Pancreas (tissue), 10 donors: ENCODE data around the gene ACIN1. TPM values are rescaled to one million over a fixed set of nuclear protein-coding genes. Genes with fewer than 3 reads are reported as not detected.

Source experiments
- ATAC-seq, 4 donors: fragments of 200-7000 bp; cut with Tn5 transposase; one replicate each; pipeline versions ENCODE4 v1.8.0 to v1.9.1; 2020; ENCODE audit warnings: mild to moderate bottlenecking in 4 of 4, moderate library complexity in 4 of 4
- DNase-seq, 6 donors: peaks; one replicate each; pipeline ENCODE4 v3.0.0-alpha.2; 2020
- FAIRE-seq: peaks from 2 replicates; lab custom pipeline; 2012; peaks lifted over from hg19 to GRCh38; lab: Jason Lieb, UNC
- H3K27ac ChIP-seq, 4 donors: fragments of 200-600 bp; sonication (generic); 1 replicate in 3 of 4; 2 replicates in 1 of 4; pipeline versions ENCODE4 v1.5.0 to v1.8.0; 2020
- H3K27me3 ChIP-seq, 4 donors: fragments of 200-600 bp; one replicate each; pipeline ENCODE4 v1.8.0; 2021
- H3K36me3 ChIP-seq, 3 donors: fragments of 200-600 bp; sonication (generic) in 1 of 3; one replicate each; pipeline versions ENCODE4 v1.5.0 to v1.8.0; 2020 to 2021
- H3K4me1 ChIP-seq, 3 donors: fragments of 200-600 bp; one replicate each; pipeline ENCODE4 v1.8.0; 2021
- H3K4me3 ChIP-seq, 4 donors: fragments of 200-600 bp; sonication (generic) in 2 of 4; one replicate each; pipeline versions ENCODE4 v1.5.0 to v1.8.0; 2020 to 2021
- H3K9me3 ChIP-seq, 4 donors: fragments of 200-600 bp; one replicate each; pipeline ENCODE4 v1.8.0; 2021
- CTCF ChIP-seq, 4 donors: fragments of 200-600 bp; sonication (generic) in 3 of 4; IDR thresholded peaks; one replicate each; pipeline versions ENCODE4 v1.5.0 to v1.8.0; 2021; ENCODE audit warnings: antibody characterized with exemption in 4 of 4
- WGBS, 2 donors: extraction: QIAGEN DNeasy Blood & Tissue Kit; methylation state at CpG; one replicate each; pipeline ENCODE4 v1.1.7; 2013; 5-methylcytosine and 5-hydroxymethylcytosine counted together
- intact Hi-C, 3 donors: fragments of 100-400 bp; cut with DNase I; formaldehyde crosslinking; loops; one replicate each; pipeline versions ENCODE4 v1.11.1 to v1.14.2; 2022
- polyA plus RNA-seq, 2 donors: library from polyadenylated mRNA; stranded (reverse); fragments of 200-250 nt; gene quantifications; one replicate each; pipeline ENCODE4 v1.2.3, GENCODE V29; 2013
- total RNA-seq, 6 donors: library from RNA; stranded (reverse); fragmentation: NEBNext Ultra II Directional in 4 of 6; extraction: Animal tissue kit (Norgen Biotek cat#: 25700) in 4 of 6; gene quantifications; one replicate each; pipeline versions ENCODE4 v1.2.1 to v1.2.4, GENCODE V29; 2021 to 2023
- donor health status: healthy with polysubstance abuse.
- donor health status: DM: no; HTN: no; CAD: no; lungs with moderate emphysema.
- donor health status: DM: no; HTN: no; CAD: no.
- donor health status: control.
- donor health status: control.
- donor health status: Bipolar disorder and iron deficiency.
- donor health status: DM: yes; HTN: yes; CAD: no.
- donor health status: DM: no; HTN: no; CAD: no.
- donor health status: DM: no; HTN: no; CAD: no.
- donor health status: DM: yes; HTN: yes; CAD: no.

The ACIN1 gene
- total and polyA plus RNA-seq, 8 donors = 43.1 to 152 (median 62.4) TPM

- DNase-seq = no peak
- Histone ChIP-seq H3K36me3 (no peaks in the 10 kb centered on the region), H3K9me3 (no peaks in the 10 kb centered on the region), H3K27me3 (no peaks in the 10 kb centered on the region), H3K4me3 (no peak overlapping the region), H3K27ac (no peak overlapping the region), H3K4me1 (no peaks in the 10 kb centered on the region)
- 70 to 72% methylated on average over 13 of the region's 13 CpGs for WGBS, 2 donors
- TF ChIP-seq CTCF (IDR thresholded peaks at IDR 0.05) = no peak
- intact Hi-C loops = loop anchor here in 1 of 3 donors (5.0 kb wide), 1 partner anchor 48 kb away; no protein-coding TSS in a partner anchor
- ATAC-seq = peak in 3 of 4 donors; percentile 11 to 66 (median 50)
- no peak for FAIRE-seq
These were observed 49.2 kb downstream of the ACIN1 start for GRCh38 chr14:23045419-23046357.

GRCh38 chr14:23044840-23045239, 50.1 kb downstream of the ACIN1 start:
- DNase-seq (no peak), FAIRE-seq (no peak), ATAC-seq (peak in 1 of 4 donors; percentile 12)
- Histone ChIP-seq H3K9me3 (no peaks in the 10 kb centered on the region), H3K36me3 (no peaks in the 10 kb centered on the region), H3K27ac (no peak overlapping the region), H3K27me3 (no peaks in the 10 kb centered on the region), H3K4me3 (no peak overlapping the region), H3K4me1 (no peaks in the 10 kb centered on the region)
- 83 to 86% methylated on average over 8 of the region's 8 CpGs for WGBS, 2 donors
- intact Hi-C loops = loop anchor here in 1 of 3 donors (5.0 kb wide), 1 partner anchor 48 kb away; no protein-coding TSS in a partner anchor
- TF ChIP-seq CTCF (IDR thresholded peaks at IDR 0.05) = no peak

GRCh38 chr14:23043754-23044153, 51.2 kb downstream of the ACIN1 start:
- intact Hi-C loops = no loop called here
- DNase-seq = no peak
- H3K4me1 ChIP-seq = no peaks in the 10 kb centered on the region
- WGBS, 2 donors = 83 to 94% methylated on average over 3 of the region's 3 CpGs
- H3K4me3 ChIP-seq = no peak overlapping the region
- no peak for ATAC-seq
- TF ChIP-seq CTCF (IDR thresholded peaks at IDR 0.05) = no peak
- no peak for FAIRE-seq
- H3K9me3 ChIP-seq = no peaks in the 10 kb centered on the region
- H3K27me3 ChIP-seq = no peaks in the 10 kb centered on the region
- H3K36me3 ChIP-seq = no peaks in the 10 kb centered on the region
- no peak overlapping the region for H3K27ac ChIP-seq

GRCh38 chr14:23043145-23043544, 51.8 kb downstream of the ACIN1 start:
- Histone ChIP-seq H3K4me3 (no peak overlapping the region), H3K4me1 (no peaks in the 10 kb centered on the region), H3K27me3 (no peaks in the 10 kb centered on the region), H3K9me3 (no peaks in the 10 kb centered on the region), H3K36me3 (no peaks in the 10 kb centered on the region), H3K27ac (no peak overlapping the region)
- TF ChIP-seq CTCF (IDR thresholded peaks at IDR 0.05) = no peak
- ATAC-seq (no peak), DNase-seq (no peak), FAIRE-seq (no peak)
- 66 to 80% methylated on average over 6 of the region's 6 CpGs for whole genome bisulfite sequencing, 2 donors
- intact Hi-C loops = no loop called here
